ENCODE results near the gene MICAL3. TPM values are rescaled to one million over a fixed set of nuclear protein-coding genes. Genes with fewer than 3 reads are reported as not detected.

Gene MICAL3
- total and polyA plus RNA-seq, 2 donors: 31.8 to 42.4 TPM

DNA sequence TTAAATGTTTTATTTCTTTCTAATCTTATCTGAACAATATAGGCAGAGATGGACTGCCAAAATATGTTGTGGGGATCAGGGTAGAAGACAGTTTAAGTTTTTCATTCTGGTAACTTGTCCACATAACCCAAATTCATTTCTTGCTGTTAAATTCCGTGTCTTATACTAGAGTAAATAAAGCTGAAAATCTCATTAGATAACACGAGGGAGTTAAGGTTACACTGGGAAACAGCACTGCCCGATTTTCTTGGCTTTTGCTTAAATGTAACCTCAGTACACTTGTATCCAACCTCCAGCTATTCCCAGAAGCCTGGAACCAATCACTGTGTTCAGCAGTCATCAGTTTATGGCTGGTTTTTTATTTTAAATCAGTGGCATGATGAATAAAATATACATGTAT lies 48.2 kb downstream of the MICAL3 start:
- Histone ChIP-seq H3K36me3 (ENCODE audit: insufficient read depth) (no peaks in the 10 kb centered on the region), H3K4me1 (ENCODE audit: insufficient read depth) (no peaks in the 10 kb centered on the region), H3K27ac (ENCODE audit: low read depth) (no peak overlapping the region), H3K4me3 (ENCODE audit: low read depth, low read length) (no peak overlapping the region)
- no peak for DNase-seq (ENCODE audit: extremely low spot score)
- 15% methylated on average over 3 of the region's 3 CpGs for WGBS

DNA sequence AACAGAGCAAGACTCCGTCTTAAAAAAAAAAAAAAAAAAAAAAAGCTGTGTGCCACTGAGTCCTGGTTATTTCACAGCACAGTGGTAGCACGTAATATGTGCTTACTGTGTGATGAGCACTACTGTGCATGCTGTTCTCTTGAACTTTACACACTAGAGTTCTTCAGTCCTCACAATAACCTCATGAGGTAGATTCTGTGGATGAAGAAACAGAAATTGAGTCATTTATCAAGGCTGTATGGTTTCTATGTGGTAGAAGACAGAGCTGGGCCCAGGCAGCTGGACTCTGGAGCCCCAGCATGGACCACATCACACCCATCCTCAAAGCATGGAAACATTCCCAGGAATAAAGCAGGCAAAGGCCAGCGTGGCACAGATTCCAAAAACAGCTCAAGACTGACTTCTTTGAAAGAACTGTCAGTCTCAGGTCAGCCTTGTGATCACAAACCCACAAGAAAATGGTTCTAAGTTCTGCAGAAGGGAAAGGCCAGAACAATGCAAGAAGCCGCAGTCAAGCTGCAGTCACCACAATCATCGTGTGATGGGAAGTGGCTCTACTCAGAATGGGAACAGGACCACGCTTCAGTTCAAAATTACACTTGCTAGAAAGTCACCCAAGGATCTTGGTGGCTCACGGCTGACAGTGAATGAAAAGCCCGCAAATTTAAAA lies 49.5 kb downstream of the MICAL3 start:
- H3K27ac ChIP-seq (ENCODE audit: low read depth): no peak overlapping the region
- DNase-seq (ENCODE audit: extremely low spot score): no peak
- no peaks in the 10 kb centered on the region for H3K36me3 ChIP-seq (ENCODE audit: insufficient read depth)
- H3K4me3 ChIP-seq (ENCODE audit: low read depth, low read length): no peak overlapping the region
- 88% methylated on average over 8 of the region's 8 CpGs for WGBS
- H3K4me1 ChIP-seq (ENCODE audit: insufficient read depth): no peaks in the 10 kb centered on the region

DNA sequence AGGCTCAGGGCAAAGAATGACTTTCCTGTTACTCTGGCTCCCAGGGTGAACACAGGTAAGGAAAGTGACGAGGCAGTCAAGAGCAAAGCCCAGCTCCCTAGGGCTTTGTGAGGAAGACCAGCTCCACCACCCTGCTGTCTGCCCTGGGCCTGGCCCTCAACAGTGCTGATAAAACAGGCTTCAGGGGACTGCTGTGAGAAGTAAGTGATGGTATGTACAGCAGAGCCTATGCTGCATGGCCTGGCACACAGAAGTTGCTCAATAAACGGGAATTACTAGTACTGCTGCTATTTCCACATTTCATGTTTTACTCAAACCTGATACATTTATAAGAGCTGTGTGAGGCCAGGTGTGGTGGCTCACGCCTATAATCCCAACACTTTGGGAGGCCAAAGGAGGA lies 50.3 kb downstream of the MICAL3 start:
- DNase-seq (ENCODE audit: extremely low spot score): no peak
- H3K36me3 ChIP-seq (ENCODE audit: insufficient read depth): no peaks in the 10 kb centered on the region
- H3K27ac ChIP-seq (ENCODE audit: low read depth): no peak overlapping the region
- 71% methylated on average over 3 of the region's 3 CpGs for WGBS
- H3K4me1 ChIP-seq (ENCODE audit: insufficient read depth): no peaks in the 10 kb centered on the region
- H3K4me3 ChIP-seq (ENCODE audit: low read depth, low read length): no peak overlapping the region

DNA sequence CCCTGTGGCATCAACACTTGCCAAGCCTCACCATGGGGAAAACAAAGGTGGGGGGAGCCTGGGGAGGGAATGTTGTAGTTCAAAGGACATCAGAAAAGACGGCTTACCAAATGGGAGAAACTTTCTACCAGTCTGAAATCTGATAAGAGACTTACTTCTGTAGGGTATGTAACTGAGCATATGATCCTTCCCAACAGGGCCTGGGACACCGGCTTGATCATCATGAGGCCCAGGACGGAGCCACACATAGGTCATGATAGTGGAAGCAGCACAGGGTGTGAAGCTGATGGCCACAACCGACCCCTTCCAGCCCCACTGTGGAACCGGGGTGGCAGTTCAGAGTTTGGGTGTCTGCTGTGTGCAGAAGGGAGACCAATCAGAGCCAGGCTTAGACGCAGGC lies 51.1 kb downstream of the MICAL3 start:
- H3K4me1 ChIP-seq (ENCODE audit: insufficient read depth): no peaks in the 10 kb centered on the region
- H3K36me3 ChIP-seq (ENCODE audit: insufficient read depth): no peaks in the 10 kb centered on the region
- DNase-seq (ENCODE audit: extremely low spot score): no peak
- WGBS: 91% methylated on average over 6 of the region's 6 CpGs
- H3K4me3 ChIP-seq (ENCODE audit: low read depth, low read length): no peak overlapping the region
- no peak overlapping the region for H3K27ac ChIP-seq (ENCODE audit: low read depth)

DNA sequence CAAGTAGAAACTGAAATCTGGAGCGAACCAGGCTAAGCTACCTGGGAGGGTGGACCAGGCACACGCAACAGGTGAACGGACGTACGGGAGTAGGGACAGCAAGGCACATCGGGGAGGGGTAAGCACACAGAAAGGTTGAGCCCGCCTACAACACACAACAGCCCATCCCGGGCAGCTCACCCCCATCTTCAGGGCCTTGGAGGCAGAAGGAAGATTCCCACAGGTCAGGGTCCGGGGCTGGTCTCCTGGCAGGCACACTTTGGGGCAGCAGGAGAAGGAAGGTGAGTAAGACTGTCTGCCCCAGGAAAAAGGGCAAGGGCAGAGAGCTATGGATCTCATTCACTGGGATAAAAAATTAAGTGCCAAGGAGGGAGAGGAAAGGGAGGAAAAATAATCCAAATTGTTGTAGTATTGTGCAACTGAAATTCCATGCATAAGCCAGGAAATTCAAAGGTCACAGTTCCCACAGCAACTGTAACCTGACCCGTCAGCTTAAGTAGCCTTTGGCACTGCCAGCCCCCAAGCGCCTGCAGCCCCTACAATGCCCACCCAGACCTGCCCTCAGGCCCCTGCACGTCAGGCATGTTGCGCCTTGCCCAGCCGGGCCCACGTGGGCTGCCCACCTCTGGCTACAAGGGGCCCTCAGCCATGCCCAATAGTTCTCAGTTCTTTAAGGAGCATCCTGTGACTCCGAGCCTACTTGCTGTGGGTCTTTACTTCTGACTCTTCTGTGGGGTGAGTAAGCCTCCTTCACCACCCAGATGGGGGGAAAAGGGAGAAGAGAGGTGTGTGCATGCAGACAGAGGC lies 51.8 kb downstream of the MICAL3 start:
- 74% methylated on average over 16 of the region's 16 CpGs for WGBS
- no peak overlapping the region for H3K27ac ChIP-seq (ENCODE audit: low read depth)
- H3K36me3 ChIP-seq (ENCODE audit: insufficient read depth): no peaks in the 10 kb centered on the region
- no peaks in the 10 kb centered on the region for H3K4me1 ChIP-seq (ENCODE audit: insufficient read depth)
- H3K4me3 ChIP-seq (ENCODE audit: low read depth, low read length): no peak overlapping the region
- DNase-seq (ENCODE audit: extremely low spot score): no peak

DNA sequence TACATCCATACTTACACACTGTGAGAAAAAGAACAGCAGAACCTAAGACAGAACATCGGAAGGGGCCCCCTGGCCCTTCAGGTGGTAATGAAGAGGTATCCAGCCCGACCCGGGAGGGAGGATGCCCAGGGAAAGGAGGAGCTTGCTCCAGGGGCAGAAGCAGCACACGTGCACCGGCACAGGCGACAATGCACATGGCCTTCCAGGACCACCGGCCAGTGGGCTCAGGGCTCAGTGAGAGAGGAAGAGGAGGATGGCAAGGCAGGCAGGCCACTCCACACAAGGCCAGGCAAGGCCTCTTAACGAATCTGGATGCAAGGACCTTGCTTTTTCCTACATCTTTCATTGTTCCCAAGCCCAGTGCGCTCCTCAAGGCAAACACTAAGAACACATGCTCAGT lies 52.6 kb downstream of the MICAL3 start:
- Histone ChIP-seq H3K4me3 (ENCODE audit: low read depth, low read length) (no peak overlapping the region), H3K27ac (ENCODE audit: low read depth) (no peak overlapping the region), H3K4me1 (ENCODE audit: insufficient read depth) (no peaks in the 10 kb centered on the region), H3K36me3 (ENCODE audit: insufficient read depth) (no peaks in the 10 kb centered on the region)
- DNase-seq (ENCODE audit: extremely low spot score): no peak
- WGBS: 84% methylated on average over 9 of the region's 9 CpGs

DNA sequence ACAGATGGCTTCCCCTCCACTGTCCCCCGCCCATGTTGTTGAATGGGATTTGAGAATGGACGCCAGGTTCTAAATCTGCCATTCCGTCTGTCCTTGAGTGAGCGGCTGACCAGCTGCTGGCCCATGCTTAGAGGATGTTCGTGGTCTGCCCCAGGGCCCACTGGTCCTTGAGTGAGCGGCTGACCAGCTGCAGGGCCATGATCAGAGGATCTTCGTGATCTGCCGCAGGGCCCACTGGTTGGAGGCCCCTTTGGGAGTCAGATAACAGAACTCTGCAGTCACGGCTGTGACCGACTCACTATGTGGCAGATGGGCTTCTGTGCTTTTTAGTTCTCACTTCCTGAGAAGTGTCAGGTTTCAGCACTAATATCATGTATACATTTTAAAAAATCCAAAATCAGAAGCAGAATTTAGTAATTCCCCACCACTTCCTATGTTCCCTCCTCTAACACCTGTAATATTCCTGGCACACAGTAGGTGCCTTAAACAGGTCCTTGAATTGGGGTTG lies 54.1 kb downstream of the MICAL3 start:
- no peak for DNase-seq (ENCODE audit: extremely low spot score)
- Histone ChIP-seq H3K4me3 (ENCODE audit: low read depth, low read length) (no peak overlapping the region), H3K27ac (ENCODE audit: low read depth) (no peak overlapping the region), H3K4me1 (ENCODE audit: insufficient read depth) (peaks cover 3% of the 10 kb centered on the region), H3K36me3 (ENCODE audit: insufficient read depth) (no peaks in the 10 kb centered on the region)
- WGBS: 87% methylated on average over 10 of the region's 10 CpGs

DNA sequence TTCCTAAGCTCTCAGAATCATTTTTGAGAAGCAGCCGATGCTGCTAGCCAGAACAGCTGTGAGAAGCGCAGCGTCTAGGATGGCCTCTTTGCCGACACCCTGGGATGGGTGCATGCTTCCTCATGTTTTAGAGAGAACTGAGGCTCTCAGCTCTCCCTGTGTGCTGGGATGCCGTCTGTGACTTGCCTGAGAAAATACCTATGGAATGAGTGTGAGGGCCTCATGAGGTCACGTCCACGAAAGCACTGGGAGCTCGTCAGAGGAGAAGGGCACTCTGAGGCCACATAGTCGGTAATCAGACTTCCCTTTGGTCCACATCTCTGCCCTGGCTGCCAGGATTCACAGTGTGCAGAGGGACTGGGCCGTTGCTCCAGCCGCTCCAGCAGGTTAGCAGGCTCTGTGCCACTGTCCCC lies 54.7 kb downstream of the MICAL3 start:
- peaks cover 3% of the 10 kb centered on the region for H3K4me1 ChIP-seq (ENCODE audit: insufficient read depth)
- H3K36me3 ChIP-seq (ENCODE audit: insufficient read depth): no peaks in the 10 kb centered on the region
- WGBS: 50% methylated on average over 11 of the region's 11 CpGs
- H3K27ac ChIP-seq (ENCODE audit: low read depth): no peak overlapping the region
- DNase-seq (ENCODE audit: extremely low spot score): no peak
- no peak overlapping the region for H3K4me3 ChIP-seq (ENCODE audit: low read depth, low read length)

DNA sequence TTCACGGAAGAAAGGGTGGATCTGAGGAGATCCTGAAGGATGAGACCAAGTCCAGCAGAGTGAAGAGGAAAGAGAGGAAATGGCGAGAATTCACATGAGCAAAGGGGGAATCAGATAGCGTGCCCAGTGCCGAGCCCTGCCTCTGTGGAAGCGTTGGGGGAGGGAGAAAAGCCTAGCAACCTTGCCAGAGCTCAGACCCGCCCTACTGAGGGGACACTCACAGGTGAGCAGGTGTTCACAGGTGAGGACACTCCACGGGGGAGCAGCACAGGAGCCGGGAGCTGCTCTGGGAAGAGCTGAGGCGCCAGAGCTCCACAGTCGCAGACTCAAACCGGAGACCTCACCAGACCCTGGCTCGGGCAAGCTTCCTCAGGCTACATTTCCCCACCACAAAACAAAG lies 56.2 kb downstream of the MICAL3 start:
- Histone ChIP-seq H3K36me3 (ENCODE audit: insufficient read depth) (no peaks in the 10 kb centered on the region), H3K27ac (ENCODE audit: low read depth) (no peak overlapping the region), H3K4me3 (ENCODE audit: low read depth, low read length) (no peak overlapping the region), H3K4me1 (ENCODE audit: insufficient read depth) (peaks cover 3% of the 10 kb centered on the region)
- no peak for DNase-seq (ENCODE audit: extremely low spot score)
- WGBS: 91% methylated on average over 12 of the region's 12 CpGs

DNA sequence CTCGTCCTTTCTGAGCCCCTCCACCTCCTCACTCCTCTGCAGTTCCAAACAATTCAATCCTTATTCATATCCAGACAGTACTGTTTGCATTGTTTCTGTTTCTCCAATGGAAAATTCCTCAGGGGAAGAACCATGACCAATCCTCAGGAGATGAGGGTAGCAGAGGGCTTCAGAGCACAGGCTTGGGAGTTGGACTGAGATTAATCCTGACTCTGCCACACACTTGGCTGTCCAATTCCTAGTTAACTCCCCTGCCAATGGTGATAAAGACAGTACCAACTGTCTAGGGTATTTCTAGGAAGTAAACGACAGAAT lies 58.0 kb downstream of the MICAL3 start:
- Histone ChIP-seq H3K4me1 (ENCODE audit: insufficient read depth) (peaks cover 3% of the 10 kb centered on the region), H3K4me3 (ENCODE audit: low read depth, low read length) (no peak overlapping the region), H3K36me3 (ENCODE audit: insufficient read depth) (no peaks in the 10 kb centered on the region), H3K27ac (ENCODE audit: low read depth) (no peak overlapping the region)
- 86% methylated on average over 2 of the region's 2 CpGs for WGBS
- no peak for DNase-seq (ENCODE audit: extremely low spot score)

DNA sequence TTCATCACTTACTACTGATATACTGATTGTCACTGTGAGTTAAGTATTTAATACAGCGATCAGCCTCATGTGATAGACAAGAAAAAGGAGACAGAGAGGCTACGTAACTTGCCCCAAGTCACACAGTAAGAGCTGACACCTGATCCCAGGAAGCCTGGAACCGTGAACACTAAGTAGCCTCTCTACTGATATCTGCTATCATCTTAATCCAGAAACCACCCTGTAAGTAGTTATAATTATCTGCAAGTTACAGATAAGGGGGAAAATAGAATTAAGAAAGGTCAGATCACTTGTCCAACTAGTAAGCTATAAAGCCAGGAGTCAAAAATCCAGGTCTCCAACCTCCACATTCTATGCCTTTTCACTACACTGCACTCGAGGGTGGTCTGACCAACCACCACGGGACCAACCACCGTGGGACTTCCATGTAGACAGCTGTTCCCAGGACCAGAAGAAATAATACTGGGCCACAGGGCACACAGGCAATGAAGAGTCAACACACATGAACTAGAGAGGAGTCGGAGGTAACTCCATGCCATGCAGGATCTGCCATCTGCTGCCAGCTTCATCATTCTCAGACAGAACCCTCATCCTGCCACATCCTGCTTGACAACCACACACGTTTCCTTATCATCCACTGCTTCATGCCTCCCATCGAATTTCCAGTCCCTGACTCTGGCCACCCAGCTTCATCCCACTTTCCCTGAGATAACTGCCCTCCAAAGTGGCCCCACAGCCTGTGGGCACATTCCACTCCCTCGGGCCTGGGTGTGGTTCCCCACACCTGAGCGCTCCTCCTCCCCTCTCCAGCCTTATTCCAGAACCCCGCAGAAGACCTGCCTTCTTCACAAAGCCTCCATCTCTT lies 58.6 kb downstream of the MICAL3 start:
- H3K4me1 ChIP-seq (ENCODE audit: insufficient read depth): peaks cover 3% of the 10 kb centered on the region
- 80% methylated on average over 12 of the region's 12 CpGs for WGBS
- no peaks in the 10 kb centered on the region for H3K36me3 ChIP-seq (ENCODE audit: insufficient read depth)
- DNase-seq (ENCODE audit: extremely low spot score): no peak
- no peak overlapping the region for H3K27ac ChIP-seq (ENCODE audit: low read depth)
- no peak overlapping the region for H3K4me3 ChIP-seq (ENCODE audit: low read depth, low read length)

DNA sequence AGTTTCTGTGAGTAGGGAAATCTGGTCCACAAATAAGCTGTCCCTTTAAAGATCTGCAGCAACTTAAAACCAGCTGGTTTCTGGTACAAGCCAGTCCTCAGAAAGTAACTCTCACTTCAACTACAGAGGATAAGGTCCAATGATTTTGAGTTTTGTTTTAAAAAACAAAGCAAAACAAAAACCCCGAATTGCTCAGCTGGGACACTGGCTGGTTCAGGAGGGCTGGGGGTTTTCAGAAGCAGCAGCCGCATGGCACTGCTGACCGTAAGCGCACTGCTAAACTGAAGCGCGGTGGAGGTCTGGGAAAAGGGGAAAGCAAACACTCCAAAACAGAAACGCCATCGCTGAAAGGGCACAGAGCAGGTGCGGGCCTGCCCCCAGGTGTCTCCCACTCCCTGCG lies 59.7 kb downstream of the MICAL3 start:
- Histone ChIP-seq H3K36me3 (ENCODE audit: insufficient read depth) (no peaks in the 10 kb centered on the region), H3K4me3 (ENCODE audit: low read depth, low read length) (no peak overlapping the region), H3K4me1 (ENCODE audit: insufficient read depth) (peaks cover 3% of the 10 kb centered on the region), H3K27ac (ENCODE audit: low read depth) (no peak overlapping the region)
- no peak for DNase-seq (ENCODE audit: extremely low spot score)
- 62% methylated on average over 10 of the region's 10 CpGs for WGBS

DNA sequence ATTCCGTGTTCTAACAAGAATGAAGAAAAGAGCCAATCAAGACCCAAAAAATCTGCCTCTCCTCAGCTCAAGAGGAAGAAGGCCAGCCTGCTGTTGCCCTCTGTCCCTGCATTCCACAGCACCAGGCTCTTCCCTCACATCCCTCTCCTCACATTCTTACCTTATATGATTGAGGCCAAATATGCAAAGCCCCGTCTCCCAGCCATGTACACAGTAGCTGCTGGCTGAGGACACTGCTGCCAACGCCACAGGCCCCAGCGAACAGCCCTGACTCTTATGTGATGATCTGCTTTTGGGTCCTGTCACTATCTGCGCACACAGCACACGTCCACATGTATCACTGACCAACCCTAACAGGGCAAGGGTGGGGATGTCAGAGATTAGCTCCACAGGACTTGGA lies 60.2 kb downstream of the MICAL3 start:
- H3K36me3 ChIP-seq (ENCODE audit: insufficient read depth): no peaks in the 10 kb centered on the region
- H3K27ac ChIP-seq (ENCODE audit: low read depth): no peak overlapping the region
- no peak for DNase-seq (ENCODE audit: extremely low spot score)
- H3K4me3 ChIP-seq (ENCODE audit: low read depth, low read length): no peak overlapping the region
- peaks cover 3% of the 10 kb centered on the region for H3K4me1 ChIP-seq (ENCODE audit: insufficient read depth)
- WGBS: 47% methylated on average over 6 of the region's 6 CpGs

DNA sequence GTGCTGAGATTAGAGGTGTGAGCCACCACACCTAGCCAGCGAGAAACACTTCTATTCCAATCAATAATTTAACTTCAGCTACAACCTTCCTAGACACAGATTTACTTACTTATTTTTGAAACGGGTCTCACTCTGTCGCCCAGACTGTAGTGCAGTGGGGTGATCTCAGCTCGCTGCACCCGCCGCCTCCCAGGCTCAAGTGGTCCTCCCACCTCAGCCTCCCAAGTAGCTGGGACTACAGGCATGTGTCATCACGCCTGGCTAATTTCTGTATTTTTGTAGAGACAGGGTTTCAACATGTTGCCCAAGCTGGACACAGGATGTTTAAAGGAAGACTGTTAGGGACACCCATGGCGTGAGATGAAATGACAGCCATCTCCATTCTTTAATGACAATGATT lies 61.3 kb downstream of the MICAL3 start:
- no peak for DNase-seq (ENCODE audit: extremely low spot score)
- no peak overlapping the region for H3K27ac ChIP-seq (ENCODE audit: low read depth)
- no peaks in the 10 kb centered on the region for H3K36me3 ChIP-seq (ENCODE audit: insufficient read depth)
- peaks cover 3% of the 10 kb centered on the region for H3K4me1 ChIP-seq (ENCODE audit: insufficient read depth)
- no peak overlapping the region for H3K4me3 ChIP-seq (ENCODE audit: low read depth, low read length)
- WGBS: 91% methylated on average over 8 of the region's 8 CpGs

All from urinary bladder (tissue), 4 donors.